Islet precursor cell (in vitro differentiated cells): ENCODE data around the gene PRPSAP1.
"Not testable (repeated sequence)": the region's sequence is repeated elsewhere in the genome, so short reads cannot be mapped to it uniquely, and the experiment has no call there.

ENCODE experiments used
- DNase-seq: peaks from one replicate; pipeline ENCODE4 v3.0.0-alpha.2; 2018

The PRPSAP1 gene

DNA sequence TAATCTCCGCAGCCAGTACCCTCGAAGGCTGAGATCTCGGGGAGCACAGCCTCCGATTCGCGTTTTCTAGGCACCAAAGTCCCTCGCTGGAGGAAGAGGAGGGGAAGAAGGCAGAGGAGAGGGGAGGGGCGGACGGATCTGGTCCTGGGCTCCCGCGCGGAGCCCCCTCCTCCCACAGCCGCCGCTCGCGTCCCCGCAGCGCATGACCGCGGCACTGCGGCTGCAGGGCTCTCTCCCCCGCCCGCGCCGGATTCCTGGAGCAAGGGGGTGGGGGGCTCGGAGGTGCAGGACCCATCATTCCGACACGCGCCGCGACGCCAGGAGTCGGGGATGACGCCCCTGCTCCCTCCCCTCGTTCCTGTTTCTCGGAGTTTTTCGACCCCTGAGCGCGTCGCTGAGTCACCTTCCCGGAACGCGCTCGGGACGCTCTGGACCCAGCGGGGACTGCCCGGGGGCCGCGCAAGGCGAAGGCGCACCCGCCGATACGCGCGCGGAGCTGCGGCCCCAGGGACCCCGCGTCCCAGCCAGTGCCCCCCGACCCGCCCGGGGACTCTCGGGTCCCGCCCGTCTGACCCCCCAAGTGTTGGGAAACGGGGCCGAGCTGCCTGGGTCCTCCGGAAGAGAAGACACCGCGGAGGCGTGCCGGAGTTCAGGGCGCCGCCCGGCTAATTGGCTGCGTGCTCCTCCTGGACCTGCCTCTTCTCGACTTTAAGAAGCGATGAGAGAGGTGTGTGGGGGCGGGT lies 29.3 kb upstream of the PRPSAP1 start:
- peak; percentile 97 for DNase-seq

DNA sequence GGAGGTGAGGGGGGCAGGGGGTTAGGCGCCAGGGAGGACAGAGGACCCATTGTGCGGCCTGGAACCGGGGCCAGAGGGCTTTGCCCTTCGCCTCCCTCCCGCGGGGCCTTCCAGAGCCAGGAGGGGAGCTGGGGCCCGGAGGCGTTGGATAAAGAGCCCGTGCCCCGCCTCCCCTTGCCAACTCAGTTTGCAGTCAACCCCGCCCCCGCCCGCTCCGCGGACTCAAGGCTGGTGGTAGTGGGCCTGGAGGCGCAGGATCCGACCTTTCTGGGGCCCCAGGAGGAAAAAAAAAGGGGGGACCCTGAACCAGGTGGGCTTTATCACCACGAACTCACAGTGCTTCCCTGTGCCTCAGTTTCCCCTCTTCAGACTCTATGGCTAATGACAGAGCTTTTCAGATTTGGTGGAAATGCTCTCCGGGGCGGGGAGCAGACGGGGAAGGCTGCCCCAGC lies 28.7 kb upstream of the PRPSAP1 start:
- DNase-seq = peak; percentile 98

GRCh38 chr17:76381633-76382350 lies 28.1 kb upstream of the PRPSAP1 start:
- DNase-seq = peak; percentile 88

DNA sequence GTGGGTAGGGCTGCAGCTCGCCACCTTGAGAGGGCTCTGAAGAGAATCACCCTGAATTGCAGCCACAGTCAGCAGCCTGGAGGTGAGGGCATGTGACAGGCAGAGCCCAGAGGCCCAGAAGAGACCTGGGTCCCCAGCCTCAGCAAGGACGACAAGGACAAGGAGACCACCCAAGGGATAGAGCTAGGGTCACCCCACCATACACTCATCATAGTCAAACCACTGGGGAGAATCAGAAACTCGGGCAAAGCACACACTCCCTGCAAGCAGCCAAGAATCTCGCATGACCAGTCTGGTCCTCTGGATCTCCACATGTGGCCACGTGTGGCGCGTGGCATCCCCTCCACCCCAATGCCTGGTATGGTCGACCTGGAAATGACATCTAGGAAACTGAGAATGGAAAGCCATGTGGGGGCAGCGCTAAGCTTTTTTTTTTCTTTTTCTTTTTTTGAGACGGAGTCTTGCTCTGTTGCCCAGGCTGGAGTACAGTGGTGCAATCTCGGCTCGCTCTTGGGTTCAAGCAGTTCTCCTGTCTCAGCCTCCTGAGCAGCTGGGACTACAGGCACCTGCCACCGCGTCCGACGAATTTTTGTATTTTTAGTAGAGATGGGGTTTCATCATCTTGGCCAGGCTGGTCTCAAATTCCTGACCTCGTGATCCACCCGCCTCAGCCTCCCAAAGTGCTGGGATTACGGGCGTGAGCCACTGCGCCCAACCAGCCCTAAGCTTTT lies 26.1 kb upstream of the PRPSAP1 start:
- DNase-seq = no peak

- no peak for DNase-seq
These were observed 25.5 kb upstream of the PRPSAP1 start for GRCh38 chr17:76379275-76379641.

DNA sequence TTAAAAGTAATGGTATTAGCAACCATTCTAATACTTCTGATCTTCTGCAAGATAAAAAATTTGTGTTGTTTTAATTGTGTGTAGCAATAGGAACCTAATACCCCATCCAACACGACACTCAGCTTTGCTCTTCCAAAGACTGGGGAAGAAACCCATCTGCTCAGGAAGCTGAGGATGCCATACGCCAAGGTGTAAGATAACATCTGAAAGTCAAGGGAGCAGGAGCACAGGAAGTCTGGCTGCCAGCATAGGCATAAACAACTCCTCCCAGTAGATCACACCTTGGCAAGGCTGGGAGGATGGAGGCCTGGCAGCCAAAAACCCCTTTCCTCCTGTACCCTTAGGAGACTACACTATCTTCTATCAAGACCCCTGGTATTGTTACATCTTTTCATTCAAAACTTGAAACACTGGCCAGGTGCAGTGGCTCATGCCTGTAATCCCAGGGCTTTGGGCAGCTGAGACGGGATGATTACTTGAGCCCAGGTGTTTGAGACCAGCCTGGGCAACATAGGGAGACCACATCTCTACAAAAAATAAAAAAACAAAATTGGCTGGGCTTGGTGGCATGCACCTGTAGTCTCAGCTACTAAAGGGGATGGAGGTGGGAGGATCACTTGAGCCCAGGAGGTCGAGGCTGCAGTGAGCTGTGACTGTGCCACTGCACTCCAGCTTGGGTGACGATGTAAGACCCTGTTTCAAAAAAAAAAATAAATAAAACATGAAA lies 25.0 kb upstream of the PRPSAP1 start:
- no peak for DNase-seq

- DNase-seq = no peak
These were observed 22.8 kb upstream of the PRPSAP1 start for GRCh38 chr17:76376318-76377133.

DNA sequence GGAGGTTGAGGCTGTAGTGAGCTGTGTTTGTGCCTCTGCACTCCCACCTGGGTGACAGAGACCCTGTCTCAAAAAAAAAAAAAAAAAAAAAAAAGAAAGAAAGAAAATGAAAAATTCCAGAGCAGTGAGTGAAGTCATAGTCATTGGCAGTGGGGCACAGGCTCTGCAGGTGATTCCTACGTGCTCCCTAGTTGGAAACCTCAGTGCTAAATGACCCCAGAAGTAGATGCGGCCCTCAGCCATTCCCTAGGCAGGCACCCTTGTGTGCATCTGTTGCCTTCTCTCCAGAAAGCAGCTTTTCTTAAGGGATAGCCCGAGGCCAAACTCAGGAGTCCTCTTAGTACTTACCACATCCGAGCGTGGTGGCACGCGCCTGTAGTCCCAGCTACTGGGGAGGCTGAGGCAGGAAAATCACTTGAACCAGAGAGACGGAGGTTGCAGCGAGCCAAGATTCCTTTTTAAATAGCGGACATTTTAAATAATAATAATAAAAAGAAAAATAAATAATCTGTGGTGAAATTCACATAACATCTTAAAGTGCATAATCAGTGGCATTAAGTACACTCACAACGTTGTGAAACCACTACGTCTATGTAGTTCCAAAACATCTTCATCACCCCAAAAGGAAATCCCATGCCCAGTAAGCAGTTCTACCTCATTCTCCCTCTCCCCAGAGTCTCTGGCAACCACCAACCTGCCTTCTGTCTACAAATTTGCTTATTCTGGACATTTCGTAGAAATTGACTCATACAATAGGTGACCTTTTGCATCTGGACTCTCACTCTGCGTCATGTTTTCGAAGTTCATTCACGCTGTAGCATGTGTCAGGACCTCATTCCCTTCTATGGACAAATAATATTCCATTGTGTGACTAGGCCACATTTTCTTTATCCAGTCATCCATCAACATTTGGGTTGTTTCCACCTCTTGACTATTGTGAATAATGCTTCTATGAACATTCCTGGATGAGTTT lies 18.2 kb upstream of the PRPSAP1 start:
- no peak for DNase-seq

DNA sequence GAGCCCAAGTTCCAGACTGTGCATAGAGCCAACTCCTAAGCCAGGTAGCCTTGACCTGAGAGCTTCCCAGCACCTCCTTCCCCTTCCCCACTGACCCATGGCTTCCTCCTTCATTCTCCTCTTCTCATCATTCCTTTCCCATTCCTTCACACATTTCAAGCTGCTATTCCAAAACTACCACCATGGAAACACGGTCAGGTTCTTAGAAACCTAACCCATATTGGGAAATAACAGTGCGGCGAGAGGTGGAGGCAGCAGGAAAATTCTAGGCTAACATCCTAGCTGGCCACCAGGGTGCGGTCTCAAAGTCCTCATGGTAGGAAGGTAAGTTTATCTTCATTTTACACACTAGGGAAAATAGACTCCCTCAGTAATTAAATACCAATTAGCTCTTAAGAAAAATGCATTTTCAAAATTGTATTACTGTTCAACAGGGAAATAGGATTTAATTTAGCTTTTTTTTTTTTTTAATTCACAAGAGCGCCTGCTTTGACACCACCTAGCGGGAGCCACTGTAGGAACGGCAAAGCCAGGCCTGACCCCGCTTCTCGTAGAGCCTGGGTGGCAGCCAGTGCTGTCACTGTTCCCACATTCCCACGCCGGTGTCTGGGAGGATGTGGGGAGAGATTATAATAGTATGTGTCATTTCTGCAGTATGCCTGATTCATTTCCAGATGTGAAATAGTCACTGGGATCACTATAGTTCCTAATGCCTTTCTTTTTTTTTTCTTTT lies 16.7 kb upstream of the PRPSAP1 start:
- peak; percentile 50 for DNase-seq

DNA sequence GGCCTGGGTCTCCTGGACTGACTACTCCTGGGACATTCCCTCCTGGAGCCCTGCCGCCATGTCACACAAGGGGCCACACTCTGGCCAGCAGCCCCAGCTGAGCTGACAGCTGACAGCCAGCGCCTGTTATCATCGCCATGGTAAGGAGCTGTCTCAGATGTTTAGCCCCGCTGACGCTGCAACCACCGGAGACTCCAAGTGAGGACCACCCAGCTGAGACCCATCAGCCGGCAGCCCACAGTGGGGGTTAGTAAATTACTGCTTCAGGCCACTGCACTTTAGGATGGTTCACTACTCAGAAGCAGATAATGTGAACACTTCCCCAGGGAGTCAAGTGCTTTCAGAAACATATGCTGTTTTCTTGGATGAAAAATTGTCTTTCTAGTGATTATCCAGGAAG lies 16.1 kb upstream of the PRPSAP1 start:
- peak; percentile 52 for DNase-seq

- DNase-seq = no peak
These were observed 15.7 kb upstream of the PRPSAP1 start for GRCh38 chr17:76369379-76369778.

GRCh38 chr17:76368545-76368944 lies 14.8 kb upstream of the PRPSAP1 start:
- peak; percentile 58 for DNase-seq

GRCh38 chr17:76367642-76368041 lies 13.9 kb upstream of the PRPSAP1 start:
- DNase-seq = no peak

GRCh38 chr17:76366247-76366646 lies 12.5 kb upstream of the PRPSAP1 start:
- no peak for DNase-seq

GRCh38 chr17:76365256-76365903 lies 11.7 kb upstream of the PRPSAP1 start:
- no peak for DNase-seq

DNA sequence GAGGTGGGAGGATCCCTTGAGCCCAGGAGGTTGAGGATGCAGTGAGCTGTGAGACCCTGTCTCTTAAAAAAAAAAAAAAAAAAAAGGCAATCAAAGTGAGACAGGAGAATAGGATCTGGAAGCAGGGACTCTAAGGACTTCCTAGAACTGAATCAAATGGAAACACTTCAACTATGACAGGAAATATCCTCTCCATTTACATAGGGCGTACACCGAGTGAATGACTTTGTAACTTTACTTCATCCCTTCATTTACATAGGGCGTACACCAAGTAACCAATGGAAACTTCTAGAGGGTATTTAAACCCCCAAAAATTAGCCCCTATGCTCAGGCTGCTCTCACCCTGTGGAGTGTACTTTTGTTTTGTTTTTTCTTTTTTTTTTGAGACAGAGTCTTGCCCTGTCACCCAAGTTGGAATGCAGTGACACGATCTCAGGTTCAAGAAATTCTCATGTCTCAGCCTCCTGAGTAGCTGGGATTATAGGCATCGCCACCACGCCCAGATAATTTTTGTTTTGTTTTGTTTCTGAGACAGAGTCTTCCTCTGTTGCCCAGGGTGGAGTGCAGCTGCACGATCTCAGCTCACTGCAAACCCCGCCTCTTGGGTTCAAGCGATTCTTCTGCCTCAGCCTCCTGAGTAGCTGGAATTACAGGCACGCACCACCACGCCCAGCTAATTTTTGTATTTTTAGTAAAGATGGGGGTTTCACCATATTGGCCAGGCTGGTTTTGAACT lies 9.6 kb upstream of the PRPSAP1 start:
- DNase-seq = no peak

DNA sequence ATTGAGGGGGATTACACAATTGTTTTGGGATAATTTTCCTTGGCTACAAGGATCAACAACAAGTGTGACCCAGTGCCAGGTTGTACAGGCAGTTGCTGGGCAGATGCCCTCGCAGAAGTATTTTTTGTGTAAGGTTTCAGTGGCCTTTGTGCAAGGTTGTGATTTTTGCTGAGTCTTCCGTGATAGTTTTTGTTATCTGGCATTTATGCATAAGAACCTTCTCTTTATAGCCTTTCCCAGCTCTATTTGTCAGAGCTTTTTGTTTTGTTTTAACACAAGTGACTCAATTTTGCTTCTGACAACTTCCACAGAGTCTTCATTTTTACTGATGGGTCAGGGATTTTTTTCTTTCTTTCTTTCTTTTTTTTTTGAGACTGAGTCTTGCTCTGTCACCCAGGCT lies 6.7 kb upstream of the PRPSAP1 start:
- DNase-seq = no peak

- DNase-seq = not testable (repeated sequence)
These were observed 6.1 kb upstream of the PRPSAP1 start for GRCh38 chr17:76359776-76360175.

DNA sequence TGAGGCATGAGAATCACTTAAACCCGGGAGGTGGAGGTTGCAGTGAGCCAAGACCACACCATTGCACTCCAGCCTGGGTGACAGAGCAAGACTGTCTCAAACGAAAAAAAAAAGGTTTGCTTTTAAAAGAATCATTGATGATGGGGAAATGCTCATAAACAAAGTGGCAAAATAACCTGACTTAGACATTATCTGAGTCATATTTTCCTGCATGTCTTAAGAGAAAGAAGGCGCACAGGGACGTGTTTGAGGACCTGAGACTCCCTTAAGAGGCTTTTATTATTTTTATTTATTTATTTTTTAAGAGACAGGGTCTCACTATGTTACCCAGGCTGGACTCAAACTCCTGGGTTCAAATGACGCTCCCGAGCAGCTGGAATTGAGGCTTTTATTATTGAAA lies 5.7 kb upstream of the PRPSAP1 start:
- no peak for DNase-seq
